ENCODE data around the gene UBE2J2.

UBE2J2 gene

GRCh38 chr1:1211541-1212441 lies 61.9 kb downstream of the UBE2J2 start:
- TF ChIP-seq TARDBP (IDR thresholded peaks at IDR 0.05) (no peak), HDGF (IDR thresholded peaks at IDR 0.05; ENCODE audit: borderline replicate concordance) (no peak), FOXA1 (IDR thresholded peaks at IDR 0.05) (no peak), NFRKB (IDR thresholded peaks at IDR 0.05) (no peak), CTBP1 (IDR thresholded peaks at IDR 0.05; ENCODE audit: borderline replicate concordance) (no peak), FOXM1 (IDR thresholded peaks at IDR 0.05; ENCODE audit: borderline replicate concordance) (no peak), ELF4 (IDR thresholded peaks at IDR 0.05) (no peak), ARNT (IDR thresholded peaks at IDR 0.05) (no peak), ZNF384 (IDR thresholded peaks at IDR 0.05) (no peak)
- ChIA-PET POLR2A (no interaction called here), CTCF (no interaction called here)
- DNase-seq (ENCODE audit: extremely low spot score), result no peak

GRCh38 chr1:1210726-1211540 lies 62.7 kb downstream of the UBE2J2 start:
- CTCF ChIA-PET, result no interaction called here
- TF ChIP-seq CTBP1 (IDR thresholded peaks at IDR 0.05; ENCODE audit: borderline replicate concordance), result no peak
- POLR2A ChIA-PET, result no interaction called here
- DNase-seq (ENCODE audit: extremely low spot score), result no peak

- DNase-seq (ENCODE audit: extremely low spot score), result no peak
- TF ChIP-seq TARDBP (IDR thresholded peaks at IDR 0.05) (no peak), SP1 (IDR thresholded peaks at IDR 0.05) (no peak), FOXA1 (IDR thresholded peaks at IDR 0.05) (no peak), BHLHE40 (IDR thresholded peaks at IDR 0.05; ENCODE audit: borderline replicate concordance) (no peak), L3MBTL2 (conservative IDR thresholded peaks at IDR 0.05) (no peak), SUZ12 (IDR thresholded peaks at IDR 0.05) (no peak), FOXM1 (IDR thresholded peaks at IDR 0.05; ENCODE audit: borderline replicate concordance) (no peak), NFRKB (IDR thresholded peaks at IDR 0.05) (no peak)
- ChIA-PET CTCF (no interaction called here), POLR2A (no interaction called here)
These were observed 64.8 kb downstream of the UBE2J2 start for GRCh38 chr1:1208713-1209433.

GRCh38 chr1:1207571-1207892 lies 66.1 kb downstream of the UBE2J2 start:
- TF ChIP-seq HDGF (IDR thresholded peaks at IDR 0.05; ENCODE audit: borderline replicate concordance) (no peak), FOXK2 (IDR thresholded peaks at IDR 0.05) (no peak), TARDBP (IDR thresholded peaks at IDR 0.05) (no peak), FOXM1 (IDR thresholded peaks at IDR 0.05; ENCODE audit: borderline replicate concordance) (no peak), SP1 (IDR thresholded peaks at IDR 0.05) (no peak), LEF1 (IDR thresholded peaks at IDR 0.05; ENCODE audit: borderline replicate concordance) (no peak), L3MBTL2 (conservative IDR thresholded peaks at IDR 0.05) (no peak), ARNT (IDR thresholded peaks at IDR 0.05) (no peak), NFRKB (IDR thresholded peaks at IDR 0.05) (no peak), SUZ12 (IDR thresholded peaks at IDR 0.05) (no peak), CTBP1 (IDR thresholded peaks at IDR 0.05; ENCODE audit: borderline replicate concordance) (no peak), ELF4 (IDR thresholded peaks at IDR 0.05) (no peak), PKNOX1 (IDR thresholded peaks at IDR 0.05) (no peak)
- POLR2A ChIA-PET, result no interaction called here
- CTCF ChIA-PET, result no interaction called here
- DNase-seq (ENCODE audit: extremely low spot score), result no peak

- ChIA-PET CTCF (no interaction called here), POLR2A (no interaction called here)
- TF ChIP-seq CTBP1 (IDR thresholded peaks at IDR 0.05; ENCODE audit: borderline replicate concordance) (no peak), ZNF384 (IDR thresholded peaks at IDR 0.05) (no peak), SUZ12 (IDR thresholded peaks at IDR 0.05) (no peak), PKNOX1 (IDR thresholded peaks at IDR 0.05) (no peak), L3MBTL2 (conservative IDR thresholded peaks at IDR 0.05) (no peak), HDGF (IDR thresholded peaks at IDR 0.05; ENCODE audit: borderline replicate concordance) (no peak), FOXM1 (IDR thresholded peaks at IDR 0.05; ENCODE audit: borderline replicate concordance) (no peak), SP1 (IDR thresholded peaks at IDR 0.05) (no peak), BHLHE40 (IDR thresholded peaks at IDR 0.05; ENCODE audit: borderline replicate concordance) (no peak), LEF1 (IDR thresholded peaks at IDR 0.05; ENCODE audit: borderline replicate concordance) (no peak), FOXA1 (IDR thresholded peaks at IDR 0.05) (no peak), FOXK2 (IDR thresholded peaks at IDR 0.05) (no peak), NFRKB (IDR thresholded peaks at IDR 0.05) (no peak), ARNT (IDR thresholded peaks at IDR 0.05) (no peak), TARDBP (IDR thresholded peaks at IDR 0.05) (no peak), ELF4 (IDR thresholded peaks at IDR 0.05) (no peak)
- DNase-seq (ENCODE audit: extremely low spot score), result no peak
These were observed 66.6 kb downstream of the UBE2J2 start for GRCh38 chr1:1206966-1207531.

- ChIA-PET CTCF (interaction anchor here (0.5 kb wide), 1 partner anchor 54 kb away, joined by 4 read pairs; no protein-coding TSS in a partner anchor), POLR2A (no interaction called here)
- TF ChIP-seq BHLHE40 (IDR thresholded peaks at IDR 0.05; ENCODE audit: borderline replicate concordance) (no peak), SP1 (IDR thresholded peaks at IDR 0.05) (no peak), PKNOX1 (IDR thresholded peaks at IDR 0.05) (no peak), L3MBTL2 (conservative IDR thresholded peaks at IDR 0.05) (no peak), HDGF (IDR thresholded peaks at IDR 0.05; ENCODE audit: borderline replicate concordance) (no peak), FOXA1 (IDR thresholded peaks at IDR 0.05) (no peak), FOXK2 (IDR thresholded peaks at IDR 0.05) (no peak), ARNT (IDR thresholded peaks at IDR 0.05) (no peak), TARDBP (IDR thresholded peaks at IDR 0.05) (no peak), LEF1 (IDR thresholded peaks at IDR 0.05; ENCODE audit: borderline replicate concordance) (no peak), CTBP1 (IDR thresholded peaks at IDR 0.05; ENCODE audit: borderline replicate concordance) (no peak), SUZ12 (IDR thresholded peaks at IDR 0.05) (no peak), ELF4 (IDR thresholded peaks at IDR 0.05) (no peak), FOXM1 (IDR thresholded peaks at IDR 0.05; ENCODE audit: borderline replicate concordance) (no peak), ZNF384 (IDR thresholded peaks at IDR 0.05) (no peak), NFRKB (IDR thresholded peaks at IDR 0.05) (no peak)
- no peak for DNase-seq (ENCODE audit: extremely low spot score)
These were observed 67.2 kb downstream of the UBE2J2 start, which contains the start of gene TNFRSF18 for GRCh38 chr1:1206376-1206965. Gene TNFRSF18 (minus strand): TSS chr1:1206592. CDS start chr1:1206571, 21 bp downstream.

All from HEK293T (cell line).